Right forelimb (tissue), 1 donor: ENCODE measurements around the gene KCTD19.

Experiments used
- DNase-seq: peaks from one replicate; pipeline ENCODE4 v3.0.0-alpha.2; 2018

The KCTD19 gene

GRCh38 chr16:67281536-67282446 is 44.8 kb downstream of the KCTD19 start:
- DNase-seq, result no peak

GRCh38 chr16:67280090-67281015 is 46.2 kb downstream of the KCTD19 start:
- DNase-seq, result no peak

- DNase-seq, result peak; percentile 84
These were observed 47.0 kb downstream of the KCTD19 start, which contains the start of gene PLEKHG4 for GRCh38 chr16:67279296-67280089. Gene PLEKHG4 (plus strand): TSS chr16:67279532. CDS start chr16:67280045, 513 bp downstream.

- no peak for DNase-seq
These were observed 47.7 kb downstream of the KCTD19 start for GRCh38 chr16:67278773-67279295.

GRCh38 chr16:67277999-67278772 is 48.4 kb downstream of the KCTD19 start:
- no peak for DNase-seq

- DNase-seq, result peak; percentile 60
These were observed 49.1 kb downstream of the KCTD19 start for GRCh38 chr16:67277294-67277998.

- no peak for DNase-seq
These were observed 51.2 kb downstream of the KCTD19 start for GRCh38 chr16:67275321-67275720.

GRCh38 chr16:67271446-67271845 is 55.1 kb downstream of the KCTD19 start:
- no peak for DNase-seq

- no peak for DNase-seq
These were observed 55.6 kb downstream of the KCTD19 start for GRCh38 chr16:67270931-67271338.

GRCh38 chr16:67269766-67270165 is 56.8 kb downstream of the KCTD19 start:
- no peak for DNase-seq

GRCh38 chr16:67268136-67268579 is 58.4 kb downstream of the KCTD19 start:
- DNase-seq, result no peak

- DNase-seq, result no peak
These were observed 60.7 kb downstream of the KCTD19 start for GRCh38 chr16:67265834-67266233.

GRCh38 chr16:67264866-67265265 is 61.7 kb downstream of the KCTD19 start:
- no peak for DNase-seq

GRCh38 chr16:67264277-67264676 is 62.3 kb downstream of the KCTD19 start:
- no peak for DNase-seq

- no peak for DNase-seq
These were observed 63.3 kb downstream of the KCTD19 start for GRCh38 chr16:67263201-67263600.

GRCh38 chr16:67260426-67261063 is 66.0 kb downstream of the KCTD19 start:
- no peak for DNase-seq

GRCh38 chr16:67259705-67260104 is 66.8 kb downstream of the KCTD19 start:
- no peak for DNase-seq

- DNase-seq, result no peak
These were observed 68.2 kb downstream of the KCTD19 start for GRCh38 chr16:67258161-67258835.

GRCh38 chr16:67257486-67258160 is 68.9 kb downstream of the KCTD19 start:
- no peak for DNase-seq
